NCI-H526 treated with DMSO at 0.1 percent for 48 hours (cell line): Measurements from ENCODE around the gene MS4A4A.

Experiments
- DNase-seq: peaks from one replicate; lab custom pipeline; 2025; lab: John Stamatoyannopoulos, UW

The MS4A4A gene

DNA sequence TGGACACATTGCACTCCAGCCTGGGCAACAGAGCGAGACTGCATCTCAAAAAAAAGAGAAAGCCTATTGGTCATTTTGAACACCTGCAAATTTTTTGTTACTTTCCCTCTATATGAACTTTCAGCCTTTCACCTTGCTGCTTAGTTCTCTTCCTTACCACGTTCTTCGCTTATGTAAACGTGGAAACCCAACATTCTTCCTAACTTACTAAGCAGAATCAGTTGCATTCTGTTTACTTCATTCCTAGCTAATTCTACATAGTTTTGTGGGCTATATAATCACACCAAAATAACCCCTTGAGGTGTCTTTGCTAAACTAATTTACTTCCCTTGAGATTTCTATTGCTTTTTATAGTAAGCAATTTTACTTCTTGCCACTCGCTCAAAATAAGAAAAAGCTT, 23.2 kb downstream of the MS4A4A start:
- no peak for DNase-seq

- DNase-seq = no peak
Measured at GRCh38 chr11:60305906-60306619, 25.6 kb downstream of the MS4A4A start.

- no peak for DNase-seq
Measured at GRCh38 chr11:60307507-60308195, 27.2 kb downstream of the MS4A4A start.

DNA sequence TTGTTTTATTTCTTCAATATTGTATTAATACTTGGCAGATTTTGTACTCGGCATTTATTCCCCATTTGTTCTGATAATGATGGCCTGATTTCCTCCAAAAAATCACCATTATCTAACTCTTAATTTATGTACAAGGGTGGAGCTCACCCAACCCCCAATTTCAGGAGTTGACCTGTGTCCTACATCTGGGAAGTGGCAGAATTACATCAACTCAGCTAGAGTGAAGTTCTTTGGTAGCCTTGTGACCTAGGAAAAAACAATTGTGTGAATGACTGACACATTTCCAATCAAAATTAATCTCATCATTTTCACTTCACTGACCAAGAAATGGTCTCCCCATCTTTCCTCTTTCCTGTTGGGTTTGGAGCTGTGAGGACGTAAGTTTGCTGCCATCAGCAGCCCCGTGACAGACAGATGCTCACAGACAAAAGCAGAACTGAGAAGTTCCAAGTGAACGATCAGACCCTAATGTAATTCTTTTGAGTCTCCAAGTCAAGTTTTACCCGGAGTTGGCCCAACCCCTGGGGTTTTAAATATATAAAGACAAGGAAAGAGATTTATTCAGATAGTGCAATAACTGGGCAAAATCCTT, 30.0 kb downstream of the MS4A4A start:
- no peak for DNase-seq

- no peak for DNase-seq
Measured at GRCh38 chr11:60314635-60315321, 34.3 kb downstream of the MS4A4A start.

- DNase-seq = no peak
Measured at GRCh38 chr11:60315871-60316270, 35.4 kb downstream of the MS4A4A start.

- DNase-seq = no peak
Measured at GRCh38 chr11:60316317-60316716, 35.9 kb downstream of the MS4A4A start.

DNA sequence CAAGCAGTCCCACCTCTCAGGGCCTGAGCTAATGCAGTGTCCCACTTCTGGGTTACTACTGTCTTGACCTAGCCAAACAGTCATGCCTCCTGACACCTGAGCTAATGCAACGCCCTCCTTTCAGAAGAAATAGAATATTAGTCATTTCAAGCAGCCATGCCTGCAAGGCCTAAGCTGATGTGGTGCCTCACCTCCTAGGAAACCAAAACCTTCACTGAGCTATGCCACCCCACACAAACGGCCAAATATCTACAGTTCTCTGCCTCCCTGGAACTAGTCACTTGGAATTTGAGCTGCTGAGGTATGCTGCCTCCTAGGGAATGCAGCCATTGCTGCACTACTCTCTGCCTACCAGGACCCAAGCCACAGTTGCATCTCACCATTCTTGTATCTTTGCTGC, 38.3 kb downstream of the MS4A4A start:
- no peak for DNase-seq

- no peak for DNase-seq
Measured at GRCh38 chr11:60321051-60321450, 40.6 kb downstream of the MS4A4A start.

GRCh38 chr11:60326955-60327354, 46.5 kb downstream of the MS4A4A start, which contains the start of gene MS4A6E:
Gene MS4A6E (plus strand): TSS chr11:60327255. CDS start chr11:60334896, 7,641 bp downstream.
- no peak for DNase-seq

- DNase-seq = no peak
Measured at GRCh38 chr11:60328460-60328859, 48.0 kb downstream of the MS4A4A start.

DNA sequence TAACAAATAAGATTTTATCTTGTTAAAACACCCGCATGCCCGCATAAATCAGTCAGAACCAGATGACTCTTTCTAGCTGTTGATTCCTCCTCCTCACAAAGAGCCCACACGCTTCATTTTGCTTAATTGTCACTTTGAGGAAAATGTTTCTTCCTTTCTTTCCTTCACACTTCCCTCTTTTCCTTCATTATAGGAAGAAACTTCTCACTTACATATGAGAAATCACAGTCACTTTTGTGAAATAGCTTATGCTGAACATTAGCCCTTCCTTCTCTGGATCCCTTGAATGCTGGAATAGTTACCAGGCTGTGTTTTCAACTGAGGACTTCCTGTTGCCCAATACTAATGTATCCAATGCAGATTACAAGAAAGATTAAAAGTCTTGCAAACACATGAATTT, 52.4 kb downstream of the MS4A4A start:
- DNase-seq = no peak

DNA sequence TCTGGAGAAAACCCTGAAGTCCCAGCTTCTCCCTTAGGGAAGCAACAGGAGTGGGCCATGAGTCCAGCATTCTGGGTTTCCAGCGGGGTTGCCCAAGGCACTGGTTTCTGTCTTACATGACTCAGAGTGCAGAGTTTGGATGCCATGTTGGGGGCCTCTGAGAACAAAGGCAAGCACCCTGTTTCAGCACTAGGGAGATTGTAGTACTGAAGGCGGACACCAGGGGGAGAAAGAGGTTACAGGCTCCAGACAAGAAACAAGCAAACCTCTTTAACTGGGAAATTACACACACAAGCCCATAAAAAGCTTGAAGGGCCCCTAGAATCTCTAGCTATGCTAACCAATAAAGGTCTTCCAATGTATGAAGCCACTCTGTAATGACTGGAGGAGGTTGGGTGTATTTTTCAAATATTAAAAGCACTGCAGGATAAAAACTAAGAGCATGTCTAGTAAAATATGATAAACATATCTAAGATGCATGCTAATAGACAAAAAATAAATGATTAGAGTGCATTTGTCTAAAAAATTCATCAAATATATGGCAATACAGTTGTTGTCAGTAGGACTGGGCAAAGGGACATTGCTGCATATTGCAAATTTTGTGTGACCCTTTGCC, 53.6 kb downstream of the MS4A4A start:
- DNase-seq = no peak

DNA sequence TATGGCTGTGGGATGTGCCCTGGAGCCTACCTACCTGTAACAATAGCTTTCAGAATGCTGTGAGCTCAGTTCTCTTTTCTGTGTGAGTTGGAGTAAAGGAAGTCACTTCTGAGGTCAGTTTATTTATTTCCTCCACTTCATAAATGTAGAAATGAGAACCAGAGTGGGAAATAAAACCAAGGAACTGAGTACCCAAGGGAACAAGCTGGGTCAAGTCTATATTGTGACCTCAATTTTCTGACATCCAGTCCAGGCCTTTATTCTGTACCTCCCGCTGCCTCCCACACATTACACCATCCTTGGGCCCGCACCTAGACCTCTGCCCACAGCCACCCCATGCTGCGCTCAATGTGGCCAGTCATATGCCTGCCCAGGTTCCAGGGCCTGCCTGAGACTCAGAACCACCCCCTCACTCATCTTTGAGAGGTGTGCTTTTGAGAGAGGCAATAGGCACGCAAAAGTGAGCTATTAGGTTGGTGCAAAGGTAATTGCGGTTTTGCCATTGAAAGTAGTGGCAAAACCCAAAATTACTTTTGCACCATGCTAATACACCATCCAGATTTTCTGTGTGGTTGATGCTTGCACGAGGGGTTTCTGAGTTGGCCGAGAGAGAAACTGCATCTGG, 56.4 kb downstream of the MS4A4A start:
- no peak for DNase-seq

- no peak for DNase-seq
Measured at GRCh38 chr11:60338053-60338452, 57.6 kb downstream of the MS4A4A start.

DNA sequence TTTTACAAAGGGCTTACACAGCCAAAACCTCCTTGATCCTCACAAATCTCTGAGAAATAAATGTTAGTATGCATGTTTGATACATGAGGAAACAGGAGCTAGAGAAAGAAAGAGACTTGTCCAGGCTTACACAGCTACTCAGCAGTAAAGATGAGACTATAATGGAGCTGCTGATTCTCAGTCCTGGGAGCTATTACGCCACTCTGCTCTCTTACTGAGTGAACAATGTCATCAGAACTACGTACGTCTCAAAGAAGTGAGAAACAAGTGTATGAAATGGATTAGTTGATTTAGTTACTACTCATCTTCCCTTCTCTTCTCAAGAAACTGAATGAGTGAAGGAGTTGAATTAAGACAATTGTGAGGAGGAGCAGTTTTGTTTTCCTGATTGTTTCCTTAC, 58.9 kb downstream of the MS4A4A start:
- no peak for DNase-seq

GRCh38 chr11:60343094-60343704, 62.7 kb downstream of the MS4A4A start:
- DNase-seq = no peak

DNA sequence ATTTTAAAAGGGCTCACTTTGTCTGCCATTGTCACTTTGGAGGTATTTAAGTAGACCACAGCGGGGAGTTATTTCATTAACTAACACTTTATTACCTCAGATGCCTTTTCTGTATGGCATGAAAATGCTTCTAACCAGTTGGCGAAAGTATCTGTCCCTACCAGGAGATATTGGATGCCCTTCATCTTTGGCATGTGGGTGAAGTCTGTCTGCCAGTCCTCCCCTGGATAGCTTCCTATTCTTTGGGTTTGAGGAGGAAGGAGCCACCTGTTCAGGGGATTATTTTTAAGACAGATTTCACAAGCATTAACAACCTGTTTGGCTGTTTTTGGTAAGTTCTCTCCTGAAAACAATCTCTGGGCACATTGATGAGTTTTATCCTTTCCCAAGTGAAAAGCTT, 63.7 kb downstream of the MS4A4A start:
- no peak for DNase-seq

GRCh38 chr11:60345489-60345888, 65.0 kb downstream of the MS4A4A start:
- no peak for DNase-seq

DNA sequence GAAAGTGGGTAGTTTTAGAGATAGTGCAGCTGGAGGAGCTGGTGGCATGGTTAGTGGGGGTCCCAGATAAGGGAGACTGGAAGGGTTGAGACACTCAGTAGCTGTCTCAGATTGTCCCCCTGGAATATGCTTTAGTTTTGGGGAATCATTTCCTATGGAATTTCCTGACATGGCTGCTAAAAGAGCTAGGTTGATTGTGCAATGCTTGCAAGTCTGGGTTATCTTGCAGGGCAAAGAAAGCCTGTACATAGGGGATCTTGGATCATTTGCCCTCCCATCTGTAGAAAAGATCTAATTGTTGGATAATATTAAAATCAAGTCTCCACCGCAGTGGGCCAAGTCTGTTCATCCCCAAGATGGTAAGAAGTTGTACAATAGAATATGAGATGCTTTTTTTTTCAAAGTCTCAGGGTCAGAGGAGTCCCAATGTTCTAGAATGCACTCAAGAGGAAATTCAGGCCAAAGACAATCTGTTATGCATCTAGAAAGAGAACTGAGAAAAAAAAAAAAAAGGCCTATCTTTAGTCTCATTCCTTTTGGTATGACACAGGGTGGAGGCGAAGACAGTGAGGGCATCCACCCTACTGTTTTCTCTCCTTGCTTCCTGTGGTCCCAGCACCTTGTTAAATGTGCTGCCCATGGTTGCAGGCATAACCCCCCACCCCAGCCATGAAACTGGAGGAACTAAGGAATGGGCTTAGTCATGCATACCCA, 66.8 kb downstream of the MS4A4A start:
- DNase-seq = no peak

- DNase-seq = no peak
Measured at GRCh38 chr11:60348116-60348515, 67.7 kb downstream of the MS4A4A start.
